Measurements from ENCODE around the gene CCNJ. TPM values are rescaled to one million over a fixed set of nuclear protein-coding genes. Genes with fewer than 3 reads are reported as not detected.

The CCNJ gene
- total and polyA plus RNA-seq, 9 of the 15 experiments (the other 6 are each of a cell fraction or from before 2014, with no cell fraction given), result 0.69 to 15.7 (median 9.2) TPM

GRCh38 chr10:96043033-96043892 is at the start of gene CCNJ (continued):
- TF ChIP-seq RUNX1 (IDR thresholded peaks at IDR 0.05; ENCODE audit: low read depth) (no peak), RBM14 (IDR thresholded peaks at IDR 0.05; ENCODE audit: borderline replicate concordance, insufficient read depth, low read depth, low read length) (no peak; the same call in 1 of the 2 replicates), GATAD2B (IDR thresholded peaks at IDR 0.05; ENCODE audit: borderline replicate concordance) (0 out of 2 replicates have a peak, but pooled peaks have one; percentile 41), RBM34 (IDR thresholded peaks at IDR 0.05; ENCODE audit: borderline replicate concordance, insufficient read depth, low read length) (no peak), NEUROD1 (IDR thresholded peaks at IDR 0.05; ENCODE audit: borderline replicate concordance, low read depth, low read length, partially characterized antibody) (peak; percentile 40), TCFL5 (CRISPR knock-in tag; conservative IDR thresholded peaks at IDR 0.05) (no peak), BRCA1 (IDR thresholded peaks at IDR 0.05) (no peak), BRCA1 (CRISPR knock-in tag; IDR thresholded peaks at IDR 0.05) (no peak), ZNF785 (CRISPR knock-in tag; IDR thresholded peaks at IDR 0.05) (no peak), U2AF2 (optimal IDR thresholded peaks at IDR 0.05; ENCODE audit: low read depth, low read length) (no peak), CHCHD3 (CRISPR knock-in tag; IDR thresholded peaks at IDR 0.05) (no peak), ZNF23 (CRISPR knock-in tag; IDR thresholded peaks at IDR 0.05) (no peak), SREBF1 (IDR thresholded peaks at IDR 0.05; ENCODE audit: borderline replicate concordance, low read depth, low read length) (no peak), COPS2 (conservative IDR thresholded peaks at IDR 0.05) (no peak)
- TF ChIP-seq, protein P1, sequence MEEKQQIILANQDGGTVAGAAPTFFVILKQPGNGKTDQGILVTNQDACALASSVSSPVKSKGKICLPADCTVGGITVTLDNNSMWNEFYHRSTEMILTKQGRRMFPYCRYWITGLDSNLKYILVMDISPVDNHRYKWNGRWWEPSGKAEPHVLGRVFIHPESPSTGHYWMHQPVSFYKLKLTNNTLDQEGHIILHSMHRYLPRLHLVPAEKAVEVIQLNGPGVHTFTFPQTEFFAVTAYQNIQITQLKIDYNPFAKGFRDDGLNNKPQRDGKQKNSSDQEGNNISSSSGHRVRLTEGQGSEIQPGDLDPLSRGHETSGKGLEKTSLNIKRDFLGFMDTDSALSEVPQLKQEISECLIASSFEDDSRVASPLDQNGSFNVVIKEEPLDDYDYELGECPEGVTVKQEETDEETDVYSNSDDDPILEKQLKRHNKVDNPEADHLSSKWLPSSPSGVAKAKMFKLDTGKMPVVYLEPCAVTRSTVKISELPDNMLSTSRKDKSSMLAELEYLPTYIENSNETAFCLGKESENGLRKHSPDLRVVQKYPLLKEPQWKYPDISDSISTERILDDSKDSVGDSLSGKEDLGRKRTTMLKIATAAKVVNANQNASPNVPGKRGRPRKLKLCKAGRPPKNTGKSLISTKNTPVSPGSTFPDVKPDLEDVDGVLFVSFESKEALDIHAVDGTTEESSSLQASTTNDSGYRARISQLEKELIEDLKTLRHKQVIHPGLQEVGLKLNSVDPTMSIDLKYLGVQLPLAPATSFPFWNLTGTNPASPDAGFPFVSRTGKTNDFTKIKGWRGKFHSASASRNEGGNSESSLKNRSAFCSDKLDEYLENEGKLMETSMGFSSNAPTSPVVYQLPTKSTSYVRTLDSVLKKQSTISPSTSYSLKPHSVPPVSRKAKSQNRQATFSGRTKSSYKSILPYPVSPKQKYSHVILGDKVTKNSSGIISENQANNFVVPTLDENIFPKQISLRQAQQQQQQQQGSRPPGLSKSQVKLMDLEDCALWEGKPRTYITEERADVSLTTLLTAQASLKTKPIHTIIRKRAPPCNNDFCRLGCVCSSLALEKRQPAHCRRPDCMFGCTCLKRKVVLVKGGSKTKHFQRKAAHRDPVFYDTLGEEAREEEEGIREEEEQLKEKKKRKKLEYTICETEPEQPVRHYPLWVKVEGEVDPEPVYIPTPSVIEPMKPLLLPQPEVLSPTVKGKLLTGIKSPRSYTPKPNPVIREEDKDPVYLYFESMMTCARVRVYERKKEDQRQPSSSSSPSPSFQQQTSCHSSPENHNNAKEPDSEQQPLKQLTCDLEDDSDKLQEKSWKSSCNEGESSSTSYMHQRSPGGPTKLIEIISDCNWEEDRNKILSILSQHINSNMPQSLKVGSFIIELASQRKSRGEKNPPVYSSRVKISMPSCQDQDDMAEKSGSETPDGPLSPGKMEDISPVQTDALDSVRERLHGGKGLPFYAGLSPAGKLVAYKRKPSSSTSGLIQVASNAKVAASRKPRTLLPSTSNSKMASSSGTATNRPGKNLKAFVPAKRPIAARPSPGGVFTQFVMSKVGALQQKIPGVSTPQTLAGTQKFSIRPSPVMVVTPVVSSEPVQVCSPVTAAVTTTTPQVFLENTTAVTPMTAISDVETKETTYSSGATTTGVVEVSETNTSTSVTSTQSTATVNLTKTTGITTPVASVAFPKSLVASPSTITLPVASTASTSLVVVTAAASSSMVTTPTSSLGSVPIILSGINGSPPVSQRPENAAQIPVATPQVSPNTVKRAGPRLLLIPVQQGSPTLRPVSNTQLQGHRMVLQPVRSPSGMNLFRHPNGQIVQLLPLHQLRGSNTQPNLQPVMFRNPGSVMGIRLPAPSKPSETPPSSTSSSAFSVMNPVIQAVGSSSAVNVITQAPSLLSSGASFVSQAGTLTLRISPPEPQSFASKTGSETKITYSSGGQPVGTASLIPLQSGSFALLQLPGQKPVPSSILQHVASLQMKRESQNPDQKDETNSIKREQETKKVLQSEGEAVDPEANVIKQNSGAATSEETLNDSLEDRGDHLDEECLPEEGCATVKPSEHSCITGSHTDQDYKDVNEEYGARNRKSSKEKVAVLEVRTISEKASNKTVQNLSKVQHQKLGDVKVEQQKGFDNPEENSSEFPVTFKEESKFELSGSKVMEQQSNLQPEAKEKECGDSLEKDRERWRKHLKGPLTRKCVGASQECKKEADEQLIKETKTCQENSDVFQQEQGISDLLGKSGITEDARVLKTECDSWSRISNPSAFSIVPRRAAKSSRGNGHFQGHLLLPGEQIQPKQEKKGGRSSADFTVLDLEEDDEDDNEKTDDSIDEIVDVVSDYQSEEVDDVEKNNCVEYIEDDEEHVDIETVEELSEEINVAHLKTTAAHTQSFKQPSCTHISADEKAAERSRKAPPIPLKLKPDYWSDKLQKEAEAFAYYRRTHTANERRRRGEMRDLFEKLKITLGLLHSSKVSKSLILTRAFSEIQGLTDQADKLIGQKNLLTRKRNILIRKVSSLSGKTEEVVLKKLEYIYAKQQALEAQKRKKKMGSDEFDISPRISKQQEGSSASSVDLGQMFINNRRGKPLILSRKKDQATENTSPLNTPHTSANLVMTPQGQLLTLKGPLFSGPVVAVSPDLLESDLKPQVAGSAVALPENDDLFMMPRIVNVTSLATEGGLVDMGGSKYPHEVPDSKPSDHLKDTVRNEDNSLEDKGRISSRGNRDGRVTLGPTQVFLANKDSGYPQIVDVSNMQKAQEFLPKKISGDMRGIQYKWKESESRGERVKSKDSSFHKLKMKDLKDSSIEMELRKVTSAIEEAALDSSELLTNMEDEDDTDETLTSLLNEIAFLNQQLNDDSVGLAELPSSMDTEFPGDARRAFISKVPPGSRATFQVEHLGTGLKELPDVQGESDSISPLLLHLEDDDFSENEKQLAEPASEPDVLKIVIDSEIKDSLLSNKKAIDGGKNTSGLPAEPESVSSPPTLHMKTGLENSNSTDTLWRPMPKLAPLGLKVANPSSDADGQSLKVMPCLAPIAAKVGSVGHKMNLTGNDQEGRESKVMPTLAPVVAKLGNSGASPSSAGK (IDR thresholded peaks at IDR 0.05), result peak; percentile 93

All from K562 (cell line).